ENCODE measurements around the gene FRAS1.

FRAS1 gene

DNA sequence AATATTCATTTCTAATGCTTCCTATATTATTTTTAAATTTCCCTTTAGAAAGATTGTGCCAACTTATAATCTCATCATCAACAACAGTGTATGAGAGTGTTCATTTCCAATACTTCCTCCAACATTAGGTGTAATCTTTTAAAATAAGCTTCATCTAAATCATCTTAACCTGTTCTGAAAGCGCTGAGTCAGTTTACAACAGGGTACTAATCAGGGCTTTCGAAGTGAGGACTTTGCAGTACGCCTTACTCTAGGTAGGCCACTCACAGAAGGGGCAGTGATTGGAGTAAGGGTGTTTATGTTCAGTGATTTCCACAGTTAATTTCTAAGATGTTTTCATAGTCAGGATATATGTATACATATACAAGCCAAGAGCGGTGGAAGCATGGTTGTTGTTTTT lies 87.9 kb downstream of the FRAS1 start:
- no peak overlapping the region for H3K4me3 ChIP-seq (ENCODE audit: low read length)
- 0 out of 2 replicates have a peak, but pooled peaks cover 2% of the 10 kb centered on the region for H3K4me1 ChIP-seq (ENCODE audit: control insufficient read depth, insufficient read depth, low read length)
- H3K9me3 ChIP-seq (ENCODE audit: control insufficient read depth, insufficient read depth, low read length) = no peaks in the 10 kb centered on the region
- H3K27me3 ChIP-seq (ENCODE audit: control insufficient read depth, insufficient read depth, low read length) = no peaks in the 10 kb centered on the region
- no peaks in the 10 kb centered on the region for H3K36me3 ChIP-seq (ENCODE audit: control insufficient read depth, insufficient read depth, low read length)
- H3K27ac ChIP-seq (ENCODE audit: low read length) = no peak overlapping the region
- no peak for DNase-seq (ENCODE audit: low read depth, low spot score)
- no CpG with 5 or more reads among the region's 4 CpGs for WGBS (ENCODE audit: insufficient coverage, insufficient read length)

DNA sequence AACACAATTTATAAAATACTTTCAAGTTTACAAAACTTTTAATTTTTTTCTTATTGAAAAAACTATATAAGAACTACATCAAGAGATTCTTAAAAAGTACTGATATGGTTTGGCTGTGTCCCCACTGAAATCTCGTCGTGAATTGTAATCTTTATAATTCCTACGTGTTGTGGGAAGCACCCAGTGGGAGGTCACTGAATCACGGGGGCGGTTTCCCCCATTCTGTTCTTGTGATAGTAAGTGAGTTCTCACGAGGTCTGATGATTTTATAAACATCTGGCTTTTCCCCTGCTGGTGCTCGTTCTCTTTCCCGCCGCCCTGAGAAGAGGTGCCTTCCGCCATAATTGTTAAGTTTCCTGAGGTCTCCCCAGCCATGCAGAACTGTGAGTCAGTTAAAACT lies 88.5 kb downstream of the FRAS1 start:
- H3K4me3 ChIP-seq (ENCODE audit: low read length) = no peak overlapping the region
- no peaks in the 10 kb centered on the region for H3K36me3 ChIP-seq (ENCODE audit: control insufficient read depth, insufficient read depth, low read length)
- H3K4me1 ChIP-seq (ENCODE audit: control insufficient read depth, insufficient read depth, low read length) = 0 out of 2 replicates have a peak, but pooled peaks cover 2% of the 10 kb centered on the region
- WGBS (ENCODE audit: insufficient coverage, insufficient read length) = no CpG with 5 or more reads among the region's 10 CpGs
- DNase-seq (ENCODE audit: low read depth, low spot score) = no peak
- no peak overlapping the region for H3K27ac ChIP-seq (ENCODE audit: low read length)
- H3K9me3 ChIP-seq (ENCODE audit: control insufficient read depth, insufficient read depth, low read length) = no peaks in the 10 kb centered on the region
- no peaks in the 10 kb centered on the region for H3K27me3 ChIP-seq (ENCODE audit: control insufficient read depth, insufficient read depth, low read length)

DNA sequence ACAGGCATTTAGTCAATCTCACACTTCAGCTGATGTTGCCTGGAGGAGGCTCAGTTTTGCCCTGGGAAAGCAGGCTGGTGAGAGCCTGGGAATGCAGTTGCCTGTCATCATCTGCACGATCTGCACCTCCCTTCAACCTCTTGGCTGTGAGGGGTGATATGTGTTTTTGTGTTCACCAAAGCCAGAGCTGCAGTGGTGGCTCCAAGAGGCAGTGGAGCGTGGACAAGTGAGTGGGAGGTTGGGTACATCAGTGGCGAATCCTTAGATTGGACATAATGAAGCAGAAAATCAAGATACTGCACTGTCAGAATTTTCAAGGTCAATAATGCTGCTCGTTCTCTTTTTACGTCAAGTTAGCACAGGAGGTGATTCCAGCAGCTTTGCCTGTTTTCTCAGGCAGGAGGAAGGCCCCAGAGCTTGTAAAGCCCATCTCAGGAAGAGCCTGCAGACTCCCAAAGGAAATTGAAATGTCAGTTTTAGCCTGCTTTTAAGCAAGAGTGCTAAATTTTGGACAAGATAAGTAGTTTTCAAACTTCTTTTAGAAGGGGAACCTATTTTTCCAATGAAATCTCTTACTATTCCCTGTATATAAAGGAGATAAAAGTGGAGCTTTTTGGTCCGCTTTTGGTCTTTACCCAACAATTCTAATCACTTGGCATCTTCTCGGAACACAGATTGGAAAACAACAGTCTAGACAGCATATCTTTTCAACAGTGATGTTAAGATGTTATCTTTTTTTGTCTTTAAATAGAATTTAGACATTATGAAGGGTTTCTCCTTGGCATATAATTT lies 92.8 kb downstream of the FRAS1 start:
- Histone ChIP-seq H3K36me3 (ENCODE audit: control insufficient read depth, insufficient read depth, low read length) (no peaks in the 10 kb centered on the region), H3K27me3 (ENCODE audit: control insufficient read depth, insufficient read depth, low read length) (no peaks in the 10 kb centered on the region), H3K27ac (ENCODE audit: low read length) (no peak overlapping the region), H3K4me1 (ENCODE audit: control insufficient read depth, insufficient read depth, low read length) (peaks cover 4% of the 10 kb centered on the region; the same call in 1 of the 2 replicates), H3K9me3 (ENCODE audit: control insufficient read depth, insufficient read depth, low read length) (no peaks in the 10 kb centered on the region), H3K4me3 (ENCODE audit: low read length) (no peak overlapping the region)
- DNase-seq (ENCODE audit: low read depth, low spot score) = no peak
- WGBS (ENCODE audit: insufficient coverage, insufficient read length) = no CpG with 5 or more reads among the region's 7 CpGs

DNA sequence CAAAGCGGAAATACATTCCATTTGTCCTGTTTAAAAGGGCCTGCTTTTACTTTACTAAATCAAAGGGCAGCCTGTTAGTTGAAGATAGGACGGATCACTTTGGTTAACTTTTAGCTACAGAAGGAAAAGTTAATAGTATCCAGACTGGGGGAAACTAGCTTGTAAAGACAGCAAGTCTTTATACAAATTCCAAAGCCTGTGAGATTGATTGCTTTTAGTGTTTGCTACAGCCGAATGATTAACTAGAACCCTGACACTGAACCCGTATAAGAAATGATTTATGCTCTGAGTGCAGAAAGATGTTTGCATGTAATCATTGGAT lies 93.4 kb downstream of the FRAS1 start:
- Histone ChIP-seq H3K4me3 (ENCODE audit: low read length) (no peak overlapping the region), H3K27ac (ENCODE audit: low read length) (no peak overlapping the region), H3K9me3 (ENCODE audit: control insufficient read depth, insufficient read depth, low read length) (no peaks in the 10 kb centered on the region), H3K36me3 (ENCODE audit: control insufficient read depth, insufficient read depth, low read length) (no peaks in the 10 kb centered on the region), H3K27me3 (ENCODE audit: control insufficient read depth, insufficient read depth, low read length) (no peaks in the 10 kb centered on the region), H3K4me1 (ENCODE audit: control insufficient read depth, insufficient read depth, low read length) (peaks cover 4% of the 10 kb centered on the region; the same call in 1 of the 2 replicates)
- DNase-seq (ENCODE audit: low read depth, low spot score) = no peak
- WGBS (ENCODE audit: insufficient coverage, insufficient read length) = no CpG with 5 or more reads among the region's 4 CpGs

DNA sequence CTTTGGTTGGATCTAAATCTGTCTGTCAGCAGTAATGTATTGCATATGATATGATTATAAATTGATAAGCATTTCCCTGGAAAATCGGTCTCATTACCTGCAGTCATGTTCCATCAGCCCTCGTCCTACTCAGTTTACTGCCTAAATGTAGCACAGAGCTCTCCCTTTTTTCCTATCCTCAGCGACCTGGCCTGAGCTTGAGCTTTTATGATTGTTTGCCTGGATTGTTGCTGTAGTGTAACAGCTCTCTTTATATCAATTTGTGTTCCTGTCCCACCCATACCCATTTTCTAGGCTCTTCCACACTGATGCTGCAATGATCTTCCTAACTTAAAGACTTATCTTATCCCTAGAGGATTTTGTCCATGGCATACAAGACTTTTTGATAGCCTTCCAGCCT lies 95.7 kb downstream of the FRAS1 start:
- Histone ChIP-seq H3K4me3 (ENCODE audit: low read length) (no peak overlapping the region), H3K9me3 (ENCODE audit: control insufficient read depth, insufficient read depth, low read length) (no peaks in the 10 kb centered on the region), H3K36me3 (ENCODE audit: control insufficient read depth, insufficient read depth, low read length) (no peaks in the 10 kb centered on the region), H3K4me1 (ENCODE audit: control insufficient read depth, insufficient read depth, low read length) (peaks cover 4% of the 10 kb centered on the region; the same call in 1 of the 2 replicates), H3K27me3 (ENCODE audit: control insufficient read depth, insufficient read depth, low read length) (no peaks in the 10 kb centered on the region), H3K27ac (ENCODE audit: low read length) (no peak overlapping the region)
- DNase-seq (ENCODE audit: low read depth, low spot score) = no peak
- no CpG with 5 or more reads among the region's 3 CpGs for WGBS (ENCODE audit: insufficient coverage, insufficient read length)

DNA sequence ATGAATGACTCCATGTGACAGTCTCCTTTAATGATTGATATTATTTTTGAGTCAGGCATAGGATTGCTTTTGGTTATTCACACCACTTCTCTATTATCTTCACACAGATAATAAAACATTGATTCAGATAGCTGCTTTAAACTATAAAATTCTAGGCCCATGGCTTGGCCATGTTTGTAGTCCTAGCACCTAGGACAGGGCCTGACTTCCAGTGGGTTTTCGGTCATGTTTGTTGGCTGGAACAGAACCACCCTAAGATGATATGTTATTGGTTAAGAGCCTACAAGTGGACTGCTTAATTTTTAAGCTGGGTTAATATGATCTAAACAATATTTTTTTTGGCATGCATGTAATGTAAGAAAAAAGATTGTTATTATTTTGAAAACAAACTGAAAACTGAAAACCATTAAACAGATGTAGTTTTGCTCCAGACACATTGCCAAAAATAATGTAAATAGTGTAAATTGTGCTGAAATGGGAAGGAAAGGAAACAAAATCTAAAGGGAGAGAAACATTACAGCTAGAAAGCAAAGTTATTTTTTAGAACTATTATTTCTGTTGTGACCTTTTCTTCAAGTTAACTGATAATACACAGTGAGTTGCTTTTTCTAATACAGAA lies 98.0 kb downstream of the FRAS1 start:
- Histone ChIP-seq H3K4me1 (ENCODE audit: control insufficient read depth, insufficient read depth, low read length) (peaks cover 2% of the 10 kb centered on the region; the same call in 1 of the 2 replicates), H3K4me3 (ENCODE audit: low read length) (no peak overlapping the region), H3K36me3 (ENCODE audit: control insufficient read depth, insufficient read depth, low read length) (no peaks in the 10 kb centered on the region), H3K27ac (ENCODE audit: low read length) (no peak overlapping the region), H3K9me3 (ENCODE audit: control insufficient read depth, insufficient read depth, low read length) (no peaks in the 10 kb centered on the region), H3K27me3 (ENCODE audit: control insufficient read depth, insufficient read depth, low read length) (no peaks in the 10 kb centered on the region)
- no peak for DNase-seq (ENCODE audit: low read depth, low spot score)
- no CpG with 5 or more reads among the region's 1 CpG for WGBS (ENCODE audit: insufficient coverage, insufficient read length)

DNA sequence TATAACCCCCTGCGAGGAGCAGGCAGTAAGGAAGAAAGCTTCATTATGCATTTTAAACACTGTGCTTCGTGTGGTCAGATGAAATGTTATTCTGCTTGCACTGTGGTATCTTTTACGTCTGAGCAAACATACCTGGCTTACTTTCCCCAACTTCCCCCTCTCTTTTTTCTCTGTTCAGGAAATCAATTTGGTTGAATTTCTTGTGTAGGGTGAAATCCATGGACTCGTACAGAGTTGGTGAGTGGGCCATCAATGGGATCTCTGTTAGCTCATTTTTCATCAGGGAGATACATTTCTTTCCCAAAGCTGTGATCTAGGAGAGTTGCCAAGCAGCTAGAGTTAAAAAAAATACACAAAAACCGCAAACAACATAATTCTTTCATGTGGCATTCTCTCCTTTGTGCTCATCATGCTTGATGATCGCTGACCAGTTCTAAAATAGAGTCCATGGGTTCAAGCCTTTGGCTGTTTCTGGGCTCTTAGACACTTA lies 98.5 kb downstream of the FRAS1 start:
- no peak for DNase-seq (ENCODE audit: low read depth, low spot score)
- WGBS (ENCODE audit: insufficient coverage, insufficient read length) = no CpG with 5 or more reads among the region's 6 CpGs
- peaks cover 2% of the 10 kb centered on the region; the same call in 1 of the 2 replicates for H3K4me1 ChIP-seq (ENCODE audit: control insufficient read depth, insufficient read depth, low read length)
- H3K27ac ChIP-seq (ENCODE audit: low read length) = no peak overlapping the region
- no peaks in the 10 kb centered on the region for H3K9me3 ChIP-seq (ENCODE audit: control insufficient read depth, insufficient read depth, low read length)
- no peak overlapping the region for H3K4me3 ChIP-seq (ENCODE audit: low read length)
- H3K36me3 ChIP-seq (ENCODE audit: control insufficient read depth, insufficient read depth, low read length) = no peaks in the 10 kb centered on the region
- H3K27me3 ChIP-seq (ENCODE audit: control insufficient read depth, insufficient read depth, low read length) = no peaks in the 10 kb centered on the region

DNA sequence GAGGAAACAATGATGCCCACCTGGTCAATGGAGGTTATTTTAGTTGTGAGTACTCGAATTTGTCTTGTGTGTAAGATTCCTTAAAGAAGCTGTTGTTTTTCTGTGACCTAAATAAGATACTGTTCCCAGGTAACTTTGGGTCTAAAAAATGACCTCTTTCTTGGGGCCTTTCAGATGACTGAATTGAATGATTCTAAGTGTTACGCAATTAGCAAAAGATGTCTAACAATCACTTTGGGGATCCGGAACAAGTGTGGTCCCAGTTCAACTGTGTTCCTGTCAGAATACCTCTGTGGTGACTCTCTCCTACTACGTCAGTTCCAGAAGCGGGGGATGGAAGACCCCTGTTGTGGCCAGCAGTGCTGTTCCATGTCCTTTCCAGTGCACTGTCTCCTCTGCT lies 99.4 kb downstream of the FRAS1 start:
- Histone ChIP-seq H3K36me3 (ENCODE audit: control insufficient read depth, insufficient read depth, low read length) (no peaks in the 10 kb centered on the region), H3K4me1 (ENCODE audit: control insufficient read depth, insufficient read depth, low read length) (peaks cover 2% of the 10 kb centered on the region; the same call in 1 of the 2 replicates), H3K27me3 (ENCODE audit: control insufficient read depth, insufficient read depth, low read length) (no peaks in the 10 kb centered on the region), H3K27ac (ENCODE audit: low read length) (no peak overlapping the region), H3K9me3 (ENCODE audit: control insufficient read depth, insufficient read depth, low read length) (no peaks in the 10 kb centered on the region), H3K4me3 (ENCODE audit: low read length) (no peak overlapping the region)
- DNase-seq (ENCODE audit: low read depth, low spot score) = no peak
- WGBS (ENCODE audit: insufficient coverage, insufficient read length) = no CpG with 5 or more reads among the region's 5 CpGs

DNA sequence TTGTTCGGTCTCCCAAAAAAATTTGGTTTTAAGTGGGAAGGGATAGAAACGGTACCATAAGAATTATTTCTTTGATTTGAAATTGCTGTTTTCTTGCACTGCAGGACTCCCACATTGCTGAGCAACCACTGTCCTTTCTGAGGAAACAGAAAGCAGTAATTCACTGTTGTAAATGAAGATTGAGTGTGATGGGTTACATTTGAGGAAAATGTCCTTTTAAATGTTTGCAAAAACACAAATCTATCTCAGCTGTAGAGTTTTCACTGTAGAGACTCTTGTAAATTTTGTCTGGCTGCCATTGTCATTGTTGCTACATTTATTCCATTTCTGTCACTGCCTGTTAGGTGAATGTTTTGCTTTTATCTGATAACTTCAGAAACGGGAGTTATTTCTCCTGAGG lies 105.2 kb downstream of the FRAS1 start:
- no peaks in the 10 kb centered on the region for H3K36me3 ChIP-seq (ENCODE audit: control insufficient read depth, insufficient read depth, low read length)
- no peak for DNase-seq (ENCODE audit: low read depth, low spot score)
- H3K4me3 ChIP-seq (ENCODE audit: low read length) = no peak overlapping the region
- no peaks in the 10 kb centered on the region for H3K27me3 ChIP-seq (ENCODE audit: control insufficient read depth, insufficient read depth, low read length)
- H3K27ac ChIP-seq (ENCODE audit: low read length) = no peak overlapping the region
- no CpG with 5 or more reads among the region's 3 CpGs for whole genome bisulfite sequencing (ENCODE audit: insufficient coverage, insufficient read length)
- peaks cover 1% of the 10 kb centered on the region; the same call in 1 of the 2 replicates for H3K4me1 ChIP-seq (ENCODE audit: control insufficient read depth, insufficient read depth, low read length)
- no peaks in the 10 kb centered on the region for H3K9me3 ChIP-seq (ENCODE audit: control insufficient read depth, insufficient read depth, low read length)

DNA sequence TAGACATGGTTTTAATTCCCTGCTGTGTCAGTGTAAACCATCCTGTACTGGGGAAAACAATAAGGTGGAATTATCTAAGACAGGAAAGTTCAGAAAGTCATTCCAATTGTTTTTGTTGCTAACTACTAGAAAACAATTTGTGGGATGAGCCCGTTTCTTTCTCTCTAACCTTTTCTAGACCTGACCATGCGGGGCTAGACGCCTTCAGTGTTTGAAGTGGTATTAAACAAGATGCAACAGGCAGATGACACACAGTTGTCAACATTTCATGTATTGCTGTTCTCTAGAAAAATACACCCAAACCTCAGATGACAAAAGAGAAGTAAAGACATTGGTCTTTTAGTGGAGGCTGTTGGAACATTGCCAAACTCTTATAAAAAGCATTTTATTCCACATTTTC lies 105.7 kb downstream of the FRAS1 start:
- no peak for DNase-seq (ENCODE audit: low read depth, low spot score)
- Histone ChIP-seq H3K27me3 (ENCODE audit: control insufficient read depth, insufficient read depth, low read length) (no peaks in the 10 kb centered on the region), H3K4me1 (ENCODE audit: control insufficient read depth, insufficient read depth, low read length) (peaks cover 1% of the 10 kb centered on the region; the same call in 1 of the 2 replicates), H3K4me3 (ENCODE audit: low read length) (no peak overlapping the region), H3K9me3 (ENCODE audit: control insufficient read depth, insufficient read depth, low read length) (no peaks in the 10 kb centered on the region), H3K36me3 (ENCODE audit: control insufficient read depth, insufficient read depth, low read length) (no peaks in the 10 kb centered on the region), H3K27ac (ENCODE audit: low read length) (no peak overlapping the region)
- WGBS (ENCODE audit: insufficient coverage, insufficient read length) = no CpG with 5 or more reads among the region's 3 CpGs
